HG02610 (cell line): ENCODE data around the gene USP17L24.
"Not testable (repeated sequence)": the region's sequence is repeated elsewhere in the genome, so short reads cannot be mapped to it uniquely, and the experiment has no call there.

Experiments
- ATAC-seq: cut with Tn5 transposase; IDR thresholded peaks from one replicate; pipeline ENCODE4 v1.9.1; 2021; ENCODE audit warnings: mild to moderate bottlenecking, moderate library complexity; ENCODE audit not compliant: unreplicated experiment

USP17L24 gene, protein sequence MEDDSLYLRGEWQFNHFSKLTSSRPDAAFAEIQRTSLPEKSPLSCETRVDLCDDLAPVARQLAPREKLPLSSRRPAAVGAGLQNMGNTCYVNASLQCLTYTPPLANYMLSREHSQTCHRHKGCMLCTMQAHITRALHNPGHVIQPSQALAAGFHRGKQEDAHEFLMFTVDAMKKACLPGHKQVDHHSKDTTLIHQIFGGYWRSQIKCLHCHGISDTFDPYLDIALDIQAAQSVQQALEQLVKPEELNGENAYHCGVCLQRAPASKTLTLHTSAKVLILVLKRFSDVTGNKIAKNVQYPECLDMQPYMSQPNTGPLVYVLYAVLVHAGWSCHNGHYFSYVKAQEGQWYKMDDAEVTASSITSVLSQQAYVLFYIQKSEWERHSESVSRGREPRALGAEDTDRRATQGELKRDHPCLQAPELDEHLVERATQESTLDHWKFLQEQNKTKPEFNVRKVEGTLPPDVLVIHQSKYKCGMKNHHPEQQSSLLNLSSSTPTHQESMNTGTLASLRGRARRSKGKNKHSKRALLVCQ

DNA sequence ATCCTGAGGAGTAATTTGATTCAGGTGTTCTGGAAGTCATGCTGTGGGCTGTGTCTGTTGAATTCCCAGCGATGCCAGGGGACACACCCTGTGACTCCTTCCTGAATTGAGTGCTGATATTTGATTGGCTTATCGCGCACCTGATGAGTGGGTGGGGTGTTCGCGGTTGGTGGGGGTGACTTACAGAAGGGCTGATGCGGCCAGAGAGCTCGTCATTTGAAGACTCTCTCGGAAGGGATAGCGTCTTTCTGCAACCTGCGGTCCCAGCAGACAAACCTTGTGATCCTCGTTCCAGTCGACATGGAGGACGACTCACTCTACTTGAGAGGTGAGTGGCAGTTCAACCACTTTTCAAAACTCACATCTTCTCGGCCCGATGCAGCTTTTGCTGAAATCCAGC is at the start of gene USP17L24:
Gene USP17L24 (plus strand): TSS at position 301 of the 400 bp plus-strand sequence. CDS start 0 bp downstream, at position 301.
- not testable (repeated sequence) for ATAC-seq

DNA sequence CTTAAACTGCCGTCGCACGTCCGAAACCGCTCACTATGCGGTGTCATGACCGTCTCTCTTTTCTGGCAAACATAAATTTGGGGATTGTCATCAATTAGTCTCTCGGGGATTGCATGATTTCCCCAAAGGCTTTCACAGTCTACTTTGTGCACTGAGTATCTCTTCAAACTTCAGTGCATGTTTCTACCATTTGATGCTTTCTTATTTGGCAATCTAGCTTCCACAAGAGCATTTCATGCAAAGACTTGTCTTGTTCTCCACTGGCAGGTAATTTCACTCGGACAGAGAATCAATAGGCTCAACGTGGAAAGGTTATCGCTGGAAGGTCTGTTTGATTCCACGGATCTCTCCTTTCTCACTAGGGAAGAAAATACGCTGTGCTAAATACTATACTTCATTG is 774 bp upstream of the USP17L24 start:
- not testable (repeated sequence) for ATAC-seq

DNA sequence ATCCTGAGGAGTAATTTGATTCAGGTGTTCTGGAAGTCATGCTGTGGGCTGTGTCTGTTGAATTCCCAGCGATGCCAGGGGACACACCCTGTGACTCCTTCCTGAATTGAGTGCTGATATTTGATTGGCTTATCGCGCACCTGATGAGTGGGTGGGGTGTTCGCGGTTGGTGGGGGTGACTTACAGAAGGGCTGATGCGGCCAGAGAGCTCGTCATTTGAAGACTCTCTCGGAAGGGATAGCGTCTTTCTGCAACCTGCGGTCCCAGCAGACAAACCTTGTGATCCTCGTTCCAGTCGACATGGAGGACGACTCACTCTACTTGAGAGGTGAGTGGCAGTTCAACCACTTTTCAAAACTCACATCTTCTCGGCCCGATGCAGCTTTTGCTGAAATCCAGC is 4.6 kb downstream of the USP17L24 start, which contains the start of gene USP17L25:
Gene USP17L25 (plus strand): TSS at position 301 of the 400 bp plus-strand sequence. CDS start 0 bp downstream, at position 301.
- ATAC-seq, result not testable (repeated sequence)

DNA sequence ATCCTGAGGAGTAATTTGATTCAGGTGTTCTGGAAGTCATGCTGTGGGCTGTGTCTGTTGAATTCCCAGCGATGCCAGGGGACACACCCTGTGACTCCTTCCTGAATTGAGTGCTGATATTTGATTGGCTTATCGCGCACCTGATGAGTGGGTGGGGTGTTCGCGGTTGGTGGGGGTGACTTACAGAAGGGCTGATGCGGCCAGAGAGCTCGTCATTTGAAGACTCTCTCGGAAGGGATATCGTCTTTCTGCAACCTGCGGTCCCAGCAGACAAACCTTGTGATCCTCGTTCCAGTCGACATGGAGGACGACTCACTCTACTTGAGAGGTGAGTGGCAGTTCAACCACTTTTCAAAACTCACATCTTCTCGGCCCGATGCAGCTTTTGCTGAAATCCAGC is 9.4 kb downstream of the USP17L24 start, which contains the start of gene USP17L26:
Gene USP17L26 (plus strand): TSS at position 301 of the 400 bp plus-strand sequence. CDS start 0 bp downstream, at position 301.
- ATAC-seq, result not testable (repeated sequence)

DNA sequence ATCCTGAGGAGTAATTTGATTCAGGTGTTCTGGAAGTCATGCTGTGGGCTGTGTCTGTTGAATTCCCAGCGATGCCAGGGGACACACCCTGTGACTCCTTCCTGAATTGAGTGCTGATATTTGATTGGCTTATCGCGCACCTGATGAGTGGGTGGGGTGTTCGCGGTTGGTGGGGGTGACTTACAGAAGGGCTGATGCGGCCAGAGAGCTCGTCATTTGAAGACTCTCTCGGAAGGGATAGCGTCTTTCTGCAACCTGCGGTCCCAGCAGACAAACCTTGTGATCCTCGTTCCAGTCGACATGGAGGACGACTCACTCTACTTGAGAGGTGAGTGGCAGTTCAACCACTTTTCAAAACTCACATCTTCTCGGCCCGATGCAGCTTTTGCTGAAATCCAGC is 14.1 kb downstream of the USP17L24 start, which contains the start of gene USP17L5:
Gene USP17L5 (plus strand): TSS at position 301 of the 400 bp plus-strand sequence. CDS start 0 bp downstream, at position 301.
- not testable (repeated sequence) for ATAC-seq

DNA sequence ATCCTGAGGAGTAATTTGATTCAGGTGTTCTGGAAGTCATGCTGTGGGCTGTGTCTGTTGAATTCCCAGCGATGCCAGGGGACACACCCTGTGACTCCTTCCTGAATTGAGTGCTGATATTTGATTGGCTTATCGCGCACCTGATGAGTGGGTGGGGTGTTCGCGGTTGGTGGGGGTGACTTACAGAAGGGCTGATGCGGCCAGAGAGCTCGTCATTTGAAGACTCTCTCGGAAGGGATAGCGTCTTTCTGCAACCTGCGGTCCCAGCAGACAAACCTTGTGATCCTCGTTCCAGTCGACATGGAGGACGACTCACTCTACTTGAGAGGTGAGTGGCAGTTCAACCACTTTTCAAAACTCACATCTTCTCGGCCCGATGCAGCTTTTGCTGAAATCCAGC is 18.9 kb downstream of the USP17L24 start, which contains the start of gene USP17L27:
Gene USP17L27 (plus strand): TSS at position 301 of the 400 bp plus-strand sequence. CDS start 0 bp downstream, at position 301.
- not testable (repeated sequence) for ATAC-seq

GRCh38 chr4:9348593-9348992 is 23.6 kb downstream of the USP17L24 start, which contains the start of gene USP17L28:
Gene USP17L28, plus strand, starts transcription at chr4:9348893. Its CDS starts 0 bp downstream, at chr4:9348893.
- ATAC-seq, result not testable (repeated sequence)

DNA sequence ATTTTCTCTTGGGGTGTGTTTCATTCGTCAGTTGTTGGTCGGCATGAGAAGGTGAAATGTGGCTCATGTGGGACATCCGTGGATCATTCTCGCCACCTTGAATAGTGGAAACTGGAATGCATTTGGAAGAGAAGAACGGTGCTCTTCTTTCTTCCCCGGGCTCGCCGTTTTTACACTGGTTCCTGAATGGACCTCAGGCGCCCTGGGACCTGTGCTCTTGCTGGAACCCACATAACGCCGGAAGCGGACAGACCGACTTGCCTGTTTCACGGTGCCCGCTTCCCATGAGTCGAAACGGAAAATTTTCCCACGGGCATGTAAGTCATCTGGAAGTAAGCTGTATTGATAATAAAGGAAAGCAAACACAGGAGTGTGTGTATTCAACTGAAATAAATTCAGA is 25.9 kb downstream of the USP17L24 start:
- ATAC-seq, result not testable (repeated sequence)

DNA sequence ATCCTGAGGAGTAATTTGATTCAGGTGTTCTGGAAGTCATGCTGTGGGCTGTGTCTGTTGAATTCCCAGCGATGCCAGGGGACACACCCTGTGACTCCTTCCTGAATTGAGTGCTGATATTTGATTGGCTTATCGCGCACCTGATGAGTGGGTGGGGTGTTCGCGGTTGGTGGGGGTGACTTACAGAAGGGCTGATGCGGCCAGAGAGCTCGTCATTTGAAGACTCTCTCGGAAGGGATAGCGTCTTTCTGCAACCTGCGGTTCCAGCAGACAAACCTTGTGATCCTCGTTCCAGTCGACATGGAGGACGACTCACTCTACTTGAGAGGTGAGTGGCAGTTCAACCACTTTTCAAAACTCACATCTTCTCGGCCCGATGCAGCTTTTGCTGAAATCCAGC is 28.4 kb downstream of the USP17L24 start, which contains the start of gene USP17L29:
Gene USP17L29 (plus strand): TSS at position 301 of the 400 bp plus-strand sequence. CDS start 0 bp downstream, at position 301.
- not testable (repeated sequence) for ATAC-seq

GRCh38 chr4:9362829-9363228 is 37.9 kb downstream of the USP17L24 start, which contains the start of gene USP17L30:
Gene USP17L30, plus strand, starts transcription at chr4:9363129. Its CDS starts 0 bp downstream, at chr4:9363129.
- not testable (repeated sequence) for ATAC-seq
